SK-N-SH treated with all-trans-retinoic acid at 6 μM for 48 hours (cell line): ENCODE measurements around the gene TAS2R8.

Experiments used
- ARNTL ChIP-seq: fragments of 450-650 bp; formaldehyde crosslinking; IDR thresholded peaks from 2 replicates; pipeline ENCODE4 v1.5.0; 2020; ENCODE audit warnings: low read depth, mild to moderate bottlenecking, moderate library complexity, borderline replicate concordance
- CREB5 ChIP-seq: fragments of 250-450 bp; sonication (Bioruptor Pico); IDR thresholded peaks from 2 replicates; pipeline ENCODE4 v1.5.1; 2020; ENCODE audit warnings: low read depth, mild to moderate bottlenecking, moderate library complexity
- ESRRG ChIP-seq: fragments of 250-450 bp; sonication (Bioruptor Pico); IDR thresholded peaks from 2 replicates; pipeline ENCODE4 v1.6.1; 2021; ENCODE audit warnings: mild to moderate bottlenecking
- ISL1 ChIP-seq: fragments of 250-450 bp; sonication (Bioruptor Pico); IDR thresholded peaks from 2 replicates; pipeline ENCODE4 v2.1.2; 2022; ENCODE audit warnings: mild to moderate bottlenecking, moderate library complexity
- OSR1 ChIP-seq: fragments of 250-450 bp; sonication (Bioruptor Pico); IDR thresholded peaks from 2 replicates; pipeline ENCODE4 v1.8.0; 2022; ENCODE audit warnings: moderate library complexity, mild to moderate bottlenecking, inconsistent platforms
- POU6F1 ChIP-seq: fragments of 250-450 bp; sonication (Bioruptor Pico); IDR thresholded peaks from 2 replicates; pipeline ENCODE4 v1.8.0; 2021; ENCODE audit warnings: low read depth, mild to moderate bottlenecking, moderate library complexity, borderline replicate concordance
- RARB ChIP-seq: fragments of 250-450 bp; sonication (Bioruptor Pico); IDR thresholded peaks from 2 replicates; pipeline ENCODE4 v1.8.0; 2021; ENCODE audit warnings: mild to moderate bottlenecking, moderate library complexity
- TSHZ2 ChIP-seq: fragments of 250-450 bp; sonication (Bioruptor Pico); IDR thresholded peaks from 2 replicates; pipeline ENCODE4 v1.5.0; 2020; ENCODE audit warnings: mild to moderate bottlenecking, moderate library complexity
- ZC3H10 ChIP-seq: fragments of 250-450 bp; sonication (Bioruptor Pico); IDR thresholded peaks from 2 replicates; pipeline ENCODE4 v1.5.1; 2021; ENCODE audit warnings: mild to moderate bottlenecking, moderate library complexity
- ZFP3 ChIP-seq: fragments of 250-450 bp; sonication (Bioruptor Pico); IDR thresholded peaks from 2 replicates; pipeline ENCODE4 v1.5.0; 2020; ENCODE audit warnings: mild to moderate bottlenecking, moderate library complexity
- ZFP30 ChIP-seq: fragments of 450-650 bp; formaldehyde crosslinking; IDR thresholded peaks from 2 replicates; pipeline ENCODE4 v1.5.0; 2022; ENCODE audit warnings: mild to moderate bottlenecking, moderate library complexity
- ZNF70 ChIP-seq: fragments of 450-650 bp; formaldehyde crosslinking; IDR thresholded peaks from 2 replicates; pipeline ENCODE4 v1.5.0; 2020; ENCODE audit warnings: mild to moderate bottlenecking, moderate library complexity
- ZNF8 ChIP-seq: fragments of 450-650 bp; formaldehyde crosslinking; IDR thresholded peaks from 2 replicates; pipeline ENCODE4 v1.5.0; 2020; ENCODE audit warnings: mild to moderate bottlenecking, moderate library complexity

- TF ChIP-seq ZFP30 (CRISPR knock-in tag) (no peak), ARNTL (no peak), OSR1 (CRISPR knock-in tag) (no peak), ZNF70 (CRISPR knock-in tag) (no peak), ESRRG (CRISPR knock-in tag) (no peak), RARB (no peak), ISL1 (CRISPR knock-in tag) (no peak), ZNF8 (no peak), TSHZ2 (CRISPR knock-in tag) (no peak), ZFP3 (CRISPR knock-in tag) (no peak), ZC3H10 (no peak), POU6F1 (CRISPR knock-in tag) (no peak), CREB5 (CRISPR knock-in tag) (no peak)
Observed at GRCh38 chr12:10779103-10779502, 28.0 kb downstream of the TAS2R8 start.
